Right kidney (tissue), 1 donor: ENCODE results near the gene PPP2R5B.
A peak's percentile ranks its signal among the peaks of the same experiment; 100 is the strongest.
"Not testable (repeated sequence)": the region's sequence is repeated elsewhere in the genome, so short reads cannot be mapped to it uniquely, and the experiment has no call there.

Experiments used
- DNase-seq: peaks from one replicate; pipeline ENCODE4 v3.0.0-alpha.2; 2016

The PPP2R5B gene

DNA sequence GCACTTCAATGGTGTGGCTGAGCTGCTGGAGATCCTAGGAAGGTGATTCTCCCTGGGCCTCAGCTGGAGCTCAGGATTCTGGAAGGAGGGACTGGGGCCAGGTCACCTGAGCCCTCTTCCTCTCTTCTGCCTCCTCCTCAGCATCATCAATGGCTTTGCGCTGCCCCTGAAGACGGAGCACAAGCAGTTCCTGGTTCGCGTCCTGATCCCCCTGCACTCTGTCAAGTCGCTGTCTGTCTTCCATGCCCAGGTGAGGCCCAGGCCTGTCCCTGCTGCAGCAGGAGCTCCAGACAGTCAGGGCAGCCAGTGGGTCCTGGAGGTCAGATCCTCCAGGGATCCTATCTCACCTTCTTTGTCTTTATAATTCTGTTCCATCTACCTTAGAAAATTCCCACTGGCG, 5.9 kb downstream of the PPP2R5B start:
- DNase-seq: no peak

DNA sequence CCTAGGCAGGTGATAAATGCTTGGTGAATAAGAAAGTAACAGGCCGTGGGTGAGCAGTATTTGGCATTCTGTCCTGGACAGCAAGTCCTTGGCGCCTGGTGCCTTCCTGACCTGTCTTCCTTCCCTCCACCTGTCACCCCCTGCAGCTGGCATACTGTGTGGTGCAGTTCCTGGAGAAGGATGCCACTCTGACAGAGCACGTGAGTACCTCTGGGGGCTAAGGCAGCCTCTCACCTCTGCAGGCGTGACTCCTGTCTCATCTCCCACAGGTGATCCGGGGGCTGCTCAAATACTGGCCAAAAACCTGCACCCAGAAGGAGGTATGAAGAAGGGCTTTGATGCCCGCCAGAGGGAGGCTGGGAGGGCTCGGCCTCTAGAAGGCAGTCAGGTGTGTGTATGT, 6.8 kb downstream of the PPP2R5B start:
- DNase-seq: no peak

DNA sequence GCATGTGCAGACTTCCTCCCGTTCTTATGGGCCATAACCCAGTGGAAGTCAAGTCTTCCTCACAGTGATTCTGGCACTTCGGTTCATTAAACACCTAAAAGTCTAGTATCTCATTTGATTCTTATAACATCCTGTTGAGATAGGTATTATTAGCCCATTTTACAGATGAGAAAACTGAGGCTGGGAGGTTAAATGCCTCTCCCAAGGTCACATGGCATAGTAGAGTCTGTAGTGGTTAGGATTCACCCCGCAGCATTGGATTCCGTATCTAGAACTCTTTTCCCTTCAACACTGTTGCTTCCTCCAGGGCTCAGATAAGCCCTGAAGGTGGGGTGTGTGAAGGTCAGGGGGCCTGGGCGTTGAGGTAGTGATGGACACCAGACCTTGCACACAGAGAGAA, 7.8 kb downstream of the PPP2R5B start:
- DNase-seq: no peak

GRCh38 chr11:64933213-64933934, 8.9 kb downstream of the PPP2R5B start:
- no peak for DNase-seq

DNA sequence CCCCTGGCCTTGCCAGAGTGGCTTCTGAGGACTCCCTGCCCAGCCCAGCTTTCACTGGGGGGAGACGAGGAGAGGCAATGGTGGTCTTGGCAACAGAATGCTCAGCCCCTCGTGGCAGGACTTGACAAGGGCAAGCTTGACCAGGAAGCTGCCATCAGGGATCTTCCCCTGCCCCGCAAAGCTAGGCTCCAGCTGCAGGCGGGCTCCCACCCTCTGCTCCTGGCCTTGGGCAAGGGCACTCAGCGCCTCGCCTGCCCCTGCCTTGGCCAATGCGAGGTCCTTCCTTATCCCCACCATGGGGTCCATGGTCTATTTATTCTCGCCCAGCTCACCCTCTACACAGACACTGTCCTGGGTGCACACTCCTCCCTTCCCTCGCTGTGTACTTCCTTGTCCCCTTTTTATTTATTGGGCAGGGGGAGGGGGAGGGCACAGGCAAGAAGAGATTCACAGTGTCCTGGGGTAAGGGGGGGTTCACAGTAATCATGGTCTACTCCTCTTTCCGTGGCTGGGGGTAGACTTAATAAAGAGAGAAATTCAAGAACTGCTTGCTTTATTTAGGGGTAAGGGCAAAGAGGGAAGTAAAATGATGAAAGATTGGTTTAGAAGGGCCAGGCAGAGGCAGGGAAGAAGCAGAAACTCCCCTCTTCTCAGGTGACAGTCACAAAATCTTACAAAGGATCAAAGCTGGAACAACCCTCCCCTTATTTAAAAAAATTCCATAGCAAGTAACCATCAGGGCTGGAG, 9.6 kb downstream of the PPP2R5B start:
- DNase-seq: no peak

DNA sequence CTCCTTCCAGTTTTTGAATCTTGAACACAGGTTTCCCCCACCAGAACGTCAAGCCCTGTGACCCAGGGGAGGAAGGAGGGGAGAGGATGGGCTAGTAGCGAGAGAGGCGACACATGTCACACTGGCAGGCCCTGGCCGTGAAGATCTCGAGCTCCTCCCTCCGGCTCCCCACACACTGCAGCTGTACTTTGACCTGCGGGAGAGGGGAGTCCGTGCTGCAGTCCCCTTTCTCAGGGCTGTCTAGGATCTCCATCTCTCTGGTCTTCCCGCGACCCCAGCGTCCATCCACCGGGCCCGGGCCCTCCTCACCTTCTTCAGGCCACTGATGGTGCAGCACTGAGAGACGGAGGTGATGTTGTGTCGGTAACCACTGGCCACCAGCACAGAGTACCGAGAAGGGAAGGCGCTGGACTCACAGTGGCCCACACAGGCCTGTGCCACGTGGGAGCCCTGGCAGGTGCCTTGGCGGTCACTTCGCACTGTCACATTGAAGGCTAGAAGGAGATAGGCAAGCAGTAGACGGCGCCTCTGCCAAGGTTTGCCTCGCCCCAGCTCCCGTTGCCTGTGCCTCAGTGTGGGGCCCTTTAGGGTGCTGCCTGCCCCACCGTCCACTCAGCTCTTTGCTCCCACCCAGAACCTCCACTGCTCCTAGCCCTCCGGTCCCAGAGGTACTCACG, 10.3 kb downstream of the PPP2R5B start:
- no peak for DNase-seq

DNA sequence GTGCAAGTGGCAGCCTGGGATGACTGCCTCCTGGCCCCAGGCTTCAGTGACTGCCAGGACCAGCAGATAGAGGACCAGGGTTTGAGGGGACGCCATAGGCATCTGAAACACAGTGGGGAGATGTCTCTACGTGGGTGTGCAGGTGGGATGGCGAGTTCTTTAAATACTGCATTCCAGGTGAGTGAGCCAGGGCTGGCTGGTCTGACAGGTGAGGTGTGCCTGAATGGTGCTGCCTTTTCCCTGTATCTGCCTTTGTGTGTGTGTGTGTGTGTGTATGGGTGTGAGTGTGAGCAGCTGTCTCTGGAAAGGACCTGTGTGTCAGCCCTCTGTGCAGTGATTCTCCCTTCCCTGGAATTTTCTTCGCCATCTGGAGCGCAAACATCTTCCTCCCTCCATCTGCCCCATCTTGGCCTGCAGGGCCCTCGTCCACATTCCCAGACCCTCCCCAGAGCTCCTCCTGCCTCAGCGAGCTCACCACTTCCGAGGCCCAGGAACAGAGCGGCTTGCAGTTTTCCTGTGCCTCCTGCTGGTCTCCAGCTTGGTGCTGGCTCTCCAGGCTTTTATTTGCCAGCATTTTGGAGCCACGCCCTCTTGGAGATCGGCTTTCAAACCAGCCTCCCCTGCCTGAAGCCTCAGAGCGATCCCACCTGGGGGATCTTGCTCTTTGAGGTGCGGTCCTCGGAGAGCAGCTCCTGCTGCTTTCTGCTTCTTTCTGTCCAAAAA, 11.0 kb downstream of the PPP2R5B start, which contains the start of gene GPHA2:
GPHA2 (minus strand) TSS at position 535 of the 723 bp plus-strand sequence; CDS start at position 102, 433 bp downstream.
- DNase-seq: peak; percentile 61

GRCh38 chr11:64936539-64936938, 12.1 kb downstream of the PPP2R5B start:
- no peak for DNase-seq

GRCh38 chr11:64947208-64947814, 22.8 kb downstream of the PPP2R5B start:
- no peak for DNase-seq

DNA sequence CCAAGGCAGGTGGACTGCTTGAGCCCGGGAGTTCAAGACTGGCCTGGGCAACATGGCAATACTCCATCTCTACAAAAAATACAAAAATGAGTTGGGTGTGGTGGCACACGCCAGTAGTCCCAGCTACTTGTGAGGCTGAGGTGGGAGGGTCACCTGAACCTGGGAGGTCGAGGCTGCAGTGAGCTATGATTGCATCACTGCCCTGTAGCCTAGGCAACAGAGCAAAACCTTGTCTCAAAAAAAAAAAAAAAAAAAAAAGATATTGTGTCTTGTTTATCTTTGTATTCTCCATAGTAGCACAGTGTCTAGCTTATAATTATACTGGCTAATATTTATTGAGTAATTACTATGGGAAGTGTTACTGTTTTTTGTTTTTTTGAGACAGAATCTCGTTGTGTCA, 27.0 kb downstream of the PPP2R5B start:
- no peak for DNase-seq

GRCh38 chr11:64954201-64954600, 29.7 kb downstream of the PPP2R5B start:
- DNase-seq: no peak

DNA sequence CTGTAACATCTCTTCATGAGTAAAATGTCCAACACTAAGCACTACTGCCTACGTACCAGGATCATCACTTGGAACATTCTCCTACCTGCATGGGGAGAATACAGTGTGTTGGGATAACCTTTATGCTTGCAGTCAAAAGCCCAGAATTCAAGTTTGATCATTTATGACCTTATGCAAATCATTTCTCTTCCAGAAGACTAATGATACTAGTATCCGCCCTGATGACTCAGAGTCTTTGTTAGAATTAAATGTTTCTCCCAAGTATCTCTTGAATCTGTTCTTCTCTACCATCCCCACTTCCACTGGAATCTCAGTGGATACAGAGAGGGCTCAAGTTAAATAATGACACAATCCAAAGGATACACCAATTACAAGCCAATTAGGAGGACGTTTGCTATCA, 35.0 kb downstream of the PPP2R5B start:
- no peak for DNase-seq

DNA sequence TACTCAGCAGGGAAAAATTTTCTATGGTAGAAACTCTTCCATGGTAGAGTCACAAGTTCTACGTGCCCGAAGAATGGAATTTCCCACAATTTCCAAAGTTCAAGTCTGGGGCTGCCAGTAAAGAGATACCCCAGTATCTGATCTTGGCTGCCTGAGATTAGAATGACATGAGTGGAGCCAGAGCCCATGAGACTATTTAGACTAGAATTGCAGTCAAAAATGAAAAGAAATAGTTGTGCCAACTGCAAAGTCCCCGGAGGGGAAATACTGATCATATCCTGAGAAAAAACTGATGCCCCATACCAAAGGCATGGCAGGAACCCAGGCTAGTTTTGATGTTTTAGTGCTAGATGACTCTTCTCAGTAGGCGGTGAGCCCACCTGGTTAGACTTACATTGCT, 36.2 kb downstream of the PPP2R5B start:
- no peak for DNase-seq

DNA sequence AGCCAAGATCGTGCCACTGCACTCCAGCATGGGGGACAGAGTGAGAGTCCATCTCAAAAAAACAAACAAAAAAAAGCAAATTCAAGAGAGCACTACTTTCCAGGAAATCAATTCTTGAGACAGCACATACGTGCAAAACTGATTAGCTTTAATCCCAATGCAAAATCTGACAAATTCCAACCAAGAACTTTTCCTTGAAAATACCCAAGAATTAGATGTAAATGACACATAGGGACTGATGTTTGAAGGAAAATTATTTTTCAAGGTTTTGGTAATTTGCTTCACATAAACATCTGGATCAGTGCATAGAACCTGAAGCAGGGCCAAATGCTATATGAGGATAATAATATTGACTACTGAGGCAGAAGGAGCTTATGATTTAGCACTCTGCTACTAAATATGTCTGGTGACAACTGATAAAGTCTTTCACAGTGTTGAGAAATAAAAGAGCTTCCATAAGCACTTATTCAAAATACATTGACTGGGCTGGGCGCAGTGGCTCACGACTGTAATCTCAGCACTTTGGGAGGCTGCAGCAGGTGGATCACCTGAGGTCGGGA, 38.7 kb downstream of the PPP2R5B start:
- no peak for DNase-seq

- no peak for DNase-seq
Measured at GRCh38 chr11:64967375-64967774, 42.9 kb downstream of the PPP2R5B start.

- DNase-seq: no peak
Measured at GRCh38 chr11:64969209-64969608, 44.7 kb downstream of the PPP2R5B start.

DNA sequence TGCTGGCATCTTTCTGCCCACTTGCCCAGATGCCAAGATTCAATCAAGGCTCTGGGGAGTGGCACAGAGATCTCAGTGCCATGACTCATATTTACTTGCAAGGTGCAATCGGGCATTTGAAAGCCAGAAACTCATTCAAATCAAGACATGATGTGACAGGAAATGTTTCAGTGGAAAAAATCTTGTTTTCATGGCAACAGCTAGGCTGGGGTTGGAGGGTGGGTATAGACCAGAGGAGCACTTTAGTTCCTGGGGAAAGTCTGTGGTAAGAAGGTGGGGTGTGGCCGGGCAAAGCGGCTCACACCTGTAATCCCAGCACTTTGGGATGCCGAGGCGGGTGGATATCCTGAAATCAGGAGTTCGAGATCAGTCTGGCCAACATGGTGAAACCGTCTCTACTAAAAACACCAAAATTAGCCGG, 46.3 kb downstream of the PPP2R5B start:
- no peak for DNase-seq

DNA sequence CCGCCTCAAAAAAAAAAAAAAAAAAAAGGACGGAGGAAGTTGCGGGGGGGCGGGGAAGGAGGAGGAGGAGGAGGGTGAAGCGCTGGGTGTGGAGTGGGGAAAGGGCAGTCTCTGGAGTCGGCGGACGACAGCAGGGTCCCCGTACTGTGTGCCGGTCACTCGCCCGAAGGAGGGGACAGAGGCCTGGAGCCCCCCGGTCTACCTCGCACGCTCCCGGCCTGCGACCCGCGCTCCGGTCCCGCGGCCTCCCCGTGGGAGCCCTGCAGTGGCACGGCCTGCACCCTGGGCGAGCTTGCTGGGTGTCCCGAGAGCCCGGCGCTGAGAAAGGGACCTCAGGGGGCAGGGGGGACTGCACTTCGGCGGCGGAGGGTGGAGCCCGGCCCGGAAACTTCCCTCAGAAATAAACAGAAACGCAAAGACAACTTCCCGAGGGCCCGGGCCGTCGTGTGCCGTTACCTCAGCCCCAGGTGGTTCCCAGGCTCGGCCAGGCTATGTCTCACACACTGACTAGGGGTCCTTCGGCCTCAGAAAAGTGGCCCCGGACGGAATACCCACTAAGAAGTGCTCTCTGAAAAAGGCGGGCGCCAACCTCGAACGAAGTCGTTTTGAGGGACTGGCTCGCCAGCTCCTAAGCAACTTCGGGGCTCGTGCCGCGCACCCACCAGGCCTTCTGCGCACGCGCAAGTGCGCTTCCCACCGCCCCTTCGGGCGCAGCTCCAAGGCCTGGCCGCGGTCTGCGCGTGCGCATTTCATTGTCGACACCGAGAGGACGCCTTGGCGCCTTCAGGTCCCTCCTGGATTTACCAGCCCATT, 47.1 kb downstream of the PPP2R5B start, which contains the start of gene MAJIN:
MAJIN (minus strand) TSS at position 688 of the 813 bp plus-strand sequence. CDS start 12,703 bp downstream, outside the sequence.
- peak; percentile 83 for DNase-seq

DNA sequence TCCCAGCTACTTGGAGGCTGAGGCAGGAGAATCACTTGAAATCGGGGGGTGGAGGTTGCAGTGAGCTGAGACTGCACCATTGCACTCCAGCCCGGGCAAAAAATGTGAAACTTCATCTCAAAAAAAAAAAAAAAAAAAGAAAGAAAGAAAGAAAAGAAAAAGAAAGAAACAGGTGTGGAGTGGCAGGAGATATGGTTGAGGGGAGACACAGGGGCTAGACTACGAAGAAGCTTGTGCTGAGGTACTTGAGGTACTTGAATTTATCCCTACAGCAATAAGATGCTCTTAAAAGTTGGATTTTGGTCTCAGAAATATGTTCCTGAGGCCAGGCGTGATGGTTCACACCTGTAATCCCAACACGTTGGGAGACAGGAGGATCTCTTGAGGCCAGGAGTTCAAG, 49.6 kb downstream of the PPP2R5B start:
- no peak for DNase-seq

- DNase-seq: no peak
Measured at GRCh38 chr11:64976651-64977050, 52.2 kb downstream of the PPP2R5B start.

GRCh38 chr11:64983339-64983738, 58.9 kb downstream of the PPP2R5B start:
- not testable (repeated sequence) for DNase-seq
